Measurements from ENCODE around the gene FCRL6.

The FCRL6 gene

GRCh38 chr1:159827549-159827948 is 25.4 kb downstream of the FCRL6 start:
- Histone ChIP-seq H3K27me3 (ENCODE audit: insufficient read depth, low read depth, severe bottlenecking) (peaks cover 98% of the 10 kb centered on the region), H3K4me3 (ENCODE audit: low read depth, low read length) (no peak overlapping the region), H3K36me3 (no peaks in the 10 kb centered on the region), H3K27ac (no peak overlapping the region), H3K9me3 (ENCODE audit: severe bottlenecking) (peaks cover 2% of the 10 kb centered on the region)
- no peak for TF ChIP-seq CTCF (IDR thresholded peaks at IDR 0.05; ENCODE audit: low read depth, low read length)
- no peak for DNase-seq

- peaks cover 2% of the 10 kb centered on the region for H3K9me3 ChIP-seq (ENCODE audit: severe bottlenecking)
- H3K27ac ChIP-seq: no peak overlapping the region
- H3K36me3 ChIP-seq: no peaks in the 10 kb centered on the region
- DNase-seq: no peak
- H3K4me3 ChIP-seq (ENCODE audit: low read depth, low read length): no peak overlapping the region
- no peak for TF ChIP-seq CTCF (IDR thresholded peaks at IDR 0.05; ENCODE audit: low read depth, low read length)
- H3K27me3 ChIP-seq (ENCODE audit: insufficient read depth, low read depth, severe bottlenecking): peaks cover 96% of the 10 kb centered on the region
These were observed 26.0 kb downstream of the FCRL6 start for GRCh38 chr1:159828176-159828575.

- H3K36me3 ChIP-seq: no peaks in the 10 kb centered on the region
- no peak overlapping the region for H3K27ac ChIP-seq
- H3K27me3 ChIP-seq (ENCODE audit: insufficient read depth, low read depth, severe bottlenecking): peaks cover 96% of the 10 kb centered on the region
- H3K4me3 ChIP-seq (ENCODE audit: low read depth, low read length): no peak overlapping the region
- DNase-seq: no peak
- no peak for TF ChIP-seq CTCF (IDR thresholded peaks at IDR 0.05; ENCODE audit: low read depth, low read length)
- peaks cover 2% of the 10 kb centered on the region for H3K9me3 ChIP-seq (ENCODE audit: severe bottlenecking)
These were observed 26.6 kb downstream of the FCRL6 start for GRCh38 chr1:159828581-159829272.

- Histone ChIP-seq H3K36me3 (no peaks in the 10 kb centered on the region), H3K9me3 (ENCODE audit: severe bottlenecking) (peaks cover 2% of the 10 kb centered on the region), H3K27me3 (ENCODE audit: insufficient read depth, low read depth, severe bottlenecking) (peaks cover 96% of the 10 kb centered on the region), H3K27ac (no peak overlapping the region), H3K4me3 (ENCODE audit: low read depth, low read length) (no peak overlapping the region)
- peak; percentile 40 for DNase-seq
- TF ChIP-seq CTCF (IDR thresholded peaks at IDR 0.05; ENCODE audit: low read depth, low read length): peak; percentile 62
These were observed 27.1 kb downstream of the FCRL6 start for GRCh38 chr1:159829273-159829634.

- Histone ChIP-seq H3K36me3 (no peaks in the 10 kb centered on the region), H3K27ac (no peak overlapping the region), H3K27me3 (ENCODE audit: insufficient read depth, low read depth, severe bottlenecking) (peaks cover 96% of the 10 kb centered on the region), H3K4me3 (ENCODE audit: low read depth, low read length) (no peak overlapping the region), H3K9me3 (ENCODE audit: severe bottlenecking) (no peaks in the 10 kb centered on the region)
- DNase-seq: no peak
- no peak for TF ChIP-seq CTCF (IDR thresholded peaks at IDR 0.05; ENCODE audit: low read depth, low read length)
These were observed 27.8 kb downstream of the FCRL6 start for GRCh38 chr1:159829822-159830465.
